Germinal center (tissue), 1 donor: ENCODE measurements around the gene AKAP13.

Experiments used
- DNase-seq: peaks from one replicate; pipeline ENCODE4 v3.0.0; 2012; ENCODE audit warnings: mixed read lengths, low spot score

Gene AKAP13

DNA sequence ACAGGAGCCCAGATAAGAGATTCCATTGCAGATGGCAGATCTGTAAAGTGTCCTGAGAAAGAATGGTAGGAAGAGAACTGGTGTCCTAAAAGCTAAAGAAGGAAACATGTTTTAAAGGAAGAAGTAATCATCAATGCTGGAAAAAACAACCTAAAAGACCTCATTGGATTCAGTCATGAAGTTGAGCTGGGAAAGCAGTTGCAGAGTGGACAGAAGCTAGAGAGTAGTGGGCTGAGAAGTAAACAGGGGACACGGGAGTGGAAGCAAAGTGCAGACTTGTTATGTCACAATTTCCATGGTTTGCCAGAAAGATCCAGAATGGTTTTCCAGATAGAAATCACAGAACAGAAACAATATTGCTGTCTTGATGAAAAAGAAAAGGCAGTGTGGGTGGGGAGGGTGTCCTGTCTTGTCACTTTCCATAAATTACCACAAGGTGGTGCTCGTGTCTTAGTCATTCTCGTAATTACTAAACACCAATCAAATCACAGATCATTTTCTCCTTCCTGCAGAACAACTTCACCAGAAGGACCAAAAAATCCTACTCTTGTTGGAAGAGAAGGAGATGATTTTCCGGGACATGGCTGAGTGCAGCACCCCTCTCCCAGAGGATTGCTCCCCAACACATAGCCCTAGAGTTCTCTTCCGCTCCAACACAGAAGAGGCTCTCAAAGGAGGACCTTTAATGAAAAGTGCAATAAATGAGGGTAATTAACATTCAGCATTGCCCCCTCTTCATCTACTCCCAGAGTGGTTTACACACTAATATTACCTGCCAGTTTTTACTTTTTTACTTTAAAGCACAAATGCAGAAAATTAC, 349.8 kb downstream of the AKAP13 start:
- DNase-seq, result peak; percentile 68

DNA sequence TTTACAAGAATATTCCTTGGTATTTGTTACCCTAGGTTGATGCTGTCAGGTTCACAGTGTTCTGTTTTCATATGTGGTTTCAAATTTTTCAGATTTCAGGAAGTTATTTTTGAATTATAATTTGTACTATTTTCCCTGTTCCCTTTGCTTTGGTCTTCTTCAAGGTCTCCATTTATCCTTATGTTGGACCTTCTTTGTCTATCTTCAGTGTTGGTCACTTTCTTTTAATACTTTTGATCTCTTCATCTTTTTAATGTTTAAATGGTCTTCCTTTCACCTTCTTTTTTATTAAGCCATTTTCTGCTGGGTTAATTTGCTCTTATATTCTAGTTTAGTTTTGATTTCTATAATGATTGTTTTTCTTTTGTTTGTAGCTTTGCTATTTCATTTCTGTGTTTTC, 353.0 kb downstream of the AKAP13 start:
- no peak for DNase-seq

DNA sequence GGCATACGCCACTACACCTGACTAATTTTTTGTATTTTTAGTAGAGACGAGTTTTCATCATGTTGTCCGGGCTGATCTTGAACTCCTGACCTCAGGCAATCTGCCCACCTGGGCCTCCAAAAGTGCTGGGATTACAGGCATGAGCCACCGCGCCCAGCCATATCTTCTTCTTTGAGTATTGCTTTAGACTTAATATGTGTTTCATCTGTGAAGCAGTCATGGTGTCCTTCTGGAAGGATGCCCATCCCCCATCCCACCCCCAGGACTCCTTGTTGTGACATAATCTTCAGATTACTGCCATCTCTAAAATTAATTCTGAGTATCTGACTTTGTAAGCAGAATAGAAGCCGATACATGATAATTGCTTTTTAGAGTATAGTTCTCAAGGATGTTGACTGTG, 356.7 kb downstream of the AKAP13 start:
- no peak for DNase-seq

DNA sequence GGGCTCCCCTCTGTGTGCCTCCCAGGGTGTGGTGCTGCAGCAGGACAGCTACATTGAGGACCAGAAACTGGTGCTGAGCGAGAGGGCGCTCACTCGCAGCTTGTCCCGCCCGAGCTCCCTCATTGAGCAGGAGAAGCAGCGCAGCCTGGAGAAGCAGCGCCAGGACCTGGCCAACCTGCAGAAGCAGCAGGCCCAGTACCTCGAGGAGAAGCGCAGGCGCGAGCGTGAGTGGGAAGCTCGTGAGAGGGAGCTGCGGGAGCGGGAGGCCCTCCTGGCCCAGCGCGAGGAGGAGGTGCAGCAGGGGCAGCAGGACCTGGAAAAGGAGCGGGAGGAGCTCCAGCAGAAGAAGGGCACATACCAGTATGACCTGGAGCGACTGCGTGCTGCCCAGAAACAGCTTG, 360.6 kb downstream of the AKAP13 start:
- DNase-seq, result no peak

DNA sequence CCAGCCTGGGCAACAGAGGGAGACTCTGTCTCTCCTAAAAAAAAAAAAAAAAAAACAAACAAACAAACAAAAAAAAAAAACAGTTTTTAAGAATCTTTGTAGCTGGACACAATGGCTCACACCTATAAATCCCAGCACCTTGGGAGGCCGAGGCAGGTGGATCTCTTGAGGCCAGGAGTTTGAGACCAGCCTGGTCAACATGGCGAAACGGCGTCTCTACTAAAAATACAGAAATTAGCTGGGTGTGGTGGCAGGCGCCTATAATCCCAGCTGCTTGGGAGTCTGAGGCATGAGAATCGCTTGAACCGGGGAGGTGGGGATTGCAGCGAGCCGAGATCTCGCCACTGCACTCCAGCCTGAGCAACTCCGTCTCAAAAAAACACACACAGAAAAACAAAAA, 361.3 kb downstream of the AKAP13 start:
- DNase-seq, result no peak

DNA sequence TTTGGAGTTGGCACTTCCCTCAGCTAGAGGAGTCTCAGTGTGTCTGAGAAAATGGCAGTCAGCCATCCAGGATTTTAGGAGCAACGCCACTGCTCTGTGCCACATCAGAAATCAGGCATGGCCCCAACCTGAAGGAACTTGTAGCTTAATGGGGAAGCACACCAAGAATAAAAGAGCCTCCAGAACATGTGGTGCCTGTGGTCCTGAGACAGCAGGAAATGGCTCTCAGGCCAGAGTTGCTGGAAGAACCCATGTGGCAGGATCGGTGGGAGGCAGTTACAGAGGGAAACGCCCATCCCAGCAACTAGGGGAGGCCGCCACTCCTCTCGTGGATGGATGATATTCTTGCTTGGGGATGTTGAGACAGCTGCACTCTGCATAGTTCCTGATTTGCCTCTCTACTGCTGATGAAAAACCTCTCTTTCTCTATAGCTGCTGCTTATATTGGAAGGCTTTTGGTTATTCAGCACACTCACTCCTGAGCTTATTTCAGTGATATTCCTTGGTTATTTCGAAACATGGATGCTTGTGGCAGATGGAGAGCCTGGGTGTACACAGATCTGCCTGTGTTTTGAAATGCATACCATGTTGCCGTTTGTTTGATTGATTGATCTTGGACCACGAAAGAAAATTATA, 361.9 kb downstream of the AKAP13 start:
- DNase-seq, result no peak

DNA sequence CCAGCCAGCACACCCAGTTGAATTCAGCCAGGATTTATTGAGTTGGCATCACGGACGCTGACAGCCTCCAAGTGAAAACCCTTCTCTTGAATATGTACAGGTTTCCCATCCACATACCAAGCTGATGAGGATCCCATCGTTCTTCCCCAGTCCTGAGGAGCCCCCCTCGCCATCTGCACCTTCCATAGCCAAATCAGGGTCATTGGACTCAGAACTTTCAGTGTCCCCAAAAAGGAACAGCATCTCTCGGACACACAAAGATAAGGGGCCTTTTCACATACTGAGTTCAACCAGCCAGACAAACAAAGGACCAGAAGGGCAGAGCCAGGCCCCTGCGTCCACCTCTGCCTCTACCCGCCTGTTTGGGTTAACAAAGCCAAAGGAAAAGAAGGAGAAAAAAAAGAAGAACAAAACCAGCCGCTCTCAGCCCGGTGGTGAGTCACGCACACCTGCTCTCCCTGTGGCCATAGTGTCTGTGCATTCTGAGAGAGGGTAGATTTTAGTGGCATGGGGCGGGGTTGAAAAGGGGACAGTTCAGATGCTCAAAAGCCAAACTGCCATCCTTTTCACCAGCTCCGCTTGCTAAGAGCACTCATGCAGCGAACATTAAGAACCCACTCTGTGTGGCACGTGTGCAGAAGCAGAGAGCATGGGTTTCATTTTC, 363.1 kb downstream of the AKAP13 start:
- DNase-seq, result no peak

DNA sequence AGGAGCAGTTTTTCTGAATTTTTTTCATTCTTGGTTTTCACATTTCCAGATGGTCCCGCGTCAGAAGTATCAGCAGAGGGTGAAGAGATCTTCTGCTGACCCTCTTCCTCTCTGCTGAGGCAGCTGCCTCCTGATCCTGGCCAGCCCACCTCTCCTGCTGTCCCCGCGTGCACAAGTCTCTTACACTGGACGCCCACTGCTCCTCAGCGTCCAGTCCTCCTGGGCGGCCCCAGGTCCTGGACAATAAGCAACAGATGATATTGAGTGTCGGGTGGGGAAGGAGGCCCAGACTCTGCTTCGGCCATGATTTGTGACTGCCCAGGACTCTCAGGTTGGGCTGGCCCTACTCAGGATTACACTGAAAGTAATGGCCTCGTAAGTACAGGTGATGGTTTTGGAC, 364.2 kb downstream of the AKAP13 start:
- no peak for DNase-seq

DNA sequence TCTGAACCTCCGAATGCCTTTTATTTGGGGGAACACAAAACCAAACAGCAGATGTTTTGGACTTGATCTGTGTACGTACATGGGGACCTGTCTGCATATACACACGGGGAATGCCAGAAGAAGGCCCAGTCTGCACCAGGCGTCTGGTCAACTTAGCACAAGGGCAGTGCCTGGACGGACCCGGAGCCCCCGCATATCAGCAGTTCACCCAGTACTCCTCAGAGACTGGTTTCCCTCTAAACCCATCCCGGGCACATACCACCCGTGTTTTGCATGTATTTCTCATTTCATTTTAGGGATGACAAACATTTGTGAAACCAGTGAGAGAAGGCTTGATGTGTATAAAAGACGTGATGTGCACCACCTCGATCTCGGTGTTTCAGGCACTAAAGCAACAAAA, 364.6 kb downstream of the AKAP13 start:
- no peak for DNase-seq

DNA sequence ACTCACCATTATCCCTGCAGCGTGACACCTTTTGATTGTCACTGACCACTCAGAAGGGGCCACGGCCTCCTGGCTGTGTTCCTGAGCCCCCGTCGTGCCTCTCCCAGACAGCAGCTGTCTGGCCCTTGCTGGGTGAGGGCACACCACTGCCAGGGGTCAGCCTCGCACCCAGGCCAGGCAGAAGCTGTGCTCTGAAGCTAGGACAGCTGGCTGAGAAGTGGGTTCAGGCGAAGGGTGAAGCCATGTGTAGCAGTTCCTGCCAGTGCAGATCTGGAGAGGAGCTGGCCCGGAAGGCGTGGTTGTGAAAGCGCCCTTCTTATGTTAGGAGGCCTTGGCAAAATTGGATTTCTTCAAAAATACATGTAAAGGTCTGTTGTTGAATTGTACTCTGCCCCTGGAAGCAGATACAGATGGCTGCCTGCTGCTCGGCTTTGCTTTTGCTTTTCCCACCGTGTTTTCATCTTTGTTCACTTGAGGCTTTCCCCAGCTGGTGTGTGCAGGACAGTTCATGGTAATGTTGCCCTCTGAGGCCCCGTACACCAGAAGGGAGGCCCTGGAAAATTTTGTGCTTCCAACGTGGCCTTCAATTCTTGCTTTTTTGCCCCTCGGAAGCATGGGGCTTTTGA, 365.2 kb downstream of the AKAP13 start:
- no peak for DNase-seq

DNA sequence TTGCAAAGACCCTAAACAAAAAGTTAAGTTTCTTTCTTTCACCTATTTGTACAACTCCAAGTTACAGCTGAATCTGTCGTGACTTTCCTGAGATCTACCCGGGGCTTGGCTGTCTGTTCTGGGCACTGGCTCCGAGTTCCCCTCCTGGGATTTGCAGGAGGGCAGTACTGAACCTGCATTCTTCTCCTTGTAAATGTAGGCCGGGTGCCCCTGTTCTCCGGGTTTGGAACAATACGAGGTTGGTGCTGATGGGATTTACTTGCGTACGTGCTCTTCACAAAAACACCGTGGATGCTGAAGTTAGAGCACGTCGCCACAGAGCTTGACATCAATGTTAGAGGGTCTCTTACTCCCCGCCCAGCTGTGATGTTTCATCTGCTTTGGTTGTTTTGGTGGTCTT, 366.2 kb downstream of the AKAP13 start:
- no peak for DNase-seq

DNA sequence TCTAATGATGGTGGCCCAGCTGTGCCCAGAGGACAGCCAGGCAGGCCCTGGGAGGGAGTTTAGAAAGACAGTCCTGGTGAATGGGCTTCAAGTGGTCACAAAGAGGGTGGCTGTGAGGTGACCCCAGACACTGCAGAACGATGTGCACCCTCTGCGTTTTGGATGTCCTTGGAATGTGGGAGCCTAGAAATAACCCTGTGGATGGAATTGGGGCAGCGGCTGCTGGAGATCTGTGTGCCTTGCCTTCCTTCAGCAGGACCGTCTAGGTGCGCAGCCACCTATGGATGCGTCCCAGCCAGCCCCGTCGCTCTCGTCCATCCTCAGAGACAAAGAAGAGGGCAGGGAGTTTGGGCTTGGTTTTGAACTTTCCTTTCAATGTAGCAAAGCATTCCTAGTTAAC, 367.8 kb downstream of the AKAP13 start:
- DNase-seq, result no peak

DNA sequence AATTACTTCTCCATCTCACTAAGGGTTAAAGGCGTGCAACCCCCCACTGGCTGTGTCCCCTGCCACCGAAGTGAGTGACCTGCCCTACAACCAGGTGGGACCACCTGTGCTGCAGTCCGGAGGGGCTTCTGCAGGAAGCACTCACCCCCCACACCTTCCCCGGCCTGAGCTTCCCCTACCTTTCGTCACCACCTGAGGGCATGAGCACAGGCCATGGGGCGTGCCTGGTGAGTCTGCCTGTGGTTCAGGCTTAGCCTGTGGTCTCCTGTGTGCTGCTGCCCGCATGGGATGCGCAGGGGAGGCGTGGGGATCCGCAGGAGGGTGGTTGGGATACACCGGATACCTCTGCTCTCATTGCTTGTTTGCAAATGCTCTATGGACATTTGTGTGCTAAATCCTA, 368.3 kb downstream of the AKAP13 start:
- DNase-seq, result no peak

DNA sequence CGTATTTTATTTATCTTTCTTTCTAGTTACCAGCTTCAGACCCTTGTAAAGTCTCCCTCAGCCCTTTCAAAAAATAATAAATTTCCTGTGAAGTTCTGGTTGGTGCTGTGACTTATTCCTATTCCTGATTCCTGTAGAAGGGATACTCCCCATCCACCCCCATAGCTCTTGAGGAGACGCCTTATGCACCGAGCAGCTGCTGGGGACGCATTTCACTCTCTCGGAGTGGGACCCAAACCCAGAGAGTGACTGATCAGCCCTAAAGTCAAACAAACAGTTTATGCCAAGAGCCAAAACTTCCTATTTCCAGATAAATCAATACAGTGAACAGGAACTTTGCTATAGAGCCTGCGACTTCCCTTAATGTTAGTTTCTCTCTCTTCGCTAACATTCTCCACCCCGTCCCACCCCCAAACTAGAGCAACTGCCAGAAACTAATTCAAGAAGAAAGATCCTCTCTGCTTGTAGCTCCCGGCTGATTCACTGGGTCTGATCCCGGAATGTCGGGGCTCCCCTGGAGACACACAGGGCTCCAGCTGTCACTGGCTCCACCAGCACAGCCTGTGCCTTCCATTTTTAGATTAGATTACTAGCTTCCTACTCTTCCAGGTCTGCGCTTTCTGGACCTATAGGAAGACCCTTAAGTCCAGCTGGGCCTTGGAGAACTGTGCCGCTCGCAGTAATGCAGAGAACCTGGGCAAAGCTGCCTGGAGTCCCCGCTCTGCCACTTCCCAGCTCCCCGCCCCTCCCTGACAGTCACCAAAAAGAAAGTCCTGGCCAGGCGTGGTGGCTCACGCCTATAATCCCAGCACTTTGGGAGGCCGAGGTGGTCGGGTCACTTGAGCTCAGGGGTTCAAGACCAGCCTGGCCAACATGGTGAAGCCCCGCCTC, 369.1 kb downstream of the AKAP13 start:
- DNase-seq, result no peak

DNA sequence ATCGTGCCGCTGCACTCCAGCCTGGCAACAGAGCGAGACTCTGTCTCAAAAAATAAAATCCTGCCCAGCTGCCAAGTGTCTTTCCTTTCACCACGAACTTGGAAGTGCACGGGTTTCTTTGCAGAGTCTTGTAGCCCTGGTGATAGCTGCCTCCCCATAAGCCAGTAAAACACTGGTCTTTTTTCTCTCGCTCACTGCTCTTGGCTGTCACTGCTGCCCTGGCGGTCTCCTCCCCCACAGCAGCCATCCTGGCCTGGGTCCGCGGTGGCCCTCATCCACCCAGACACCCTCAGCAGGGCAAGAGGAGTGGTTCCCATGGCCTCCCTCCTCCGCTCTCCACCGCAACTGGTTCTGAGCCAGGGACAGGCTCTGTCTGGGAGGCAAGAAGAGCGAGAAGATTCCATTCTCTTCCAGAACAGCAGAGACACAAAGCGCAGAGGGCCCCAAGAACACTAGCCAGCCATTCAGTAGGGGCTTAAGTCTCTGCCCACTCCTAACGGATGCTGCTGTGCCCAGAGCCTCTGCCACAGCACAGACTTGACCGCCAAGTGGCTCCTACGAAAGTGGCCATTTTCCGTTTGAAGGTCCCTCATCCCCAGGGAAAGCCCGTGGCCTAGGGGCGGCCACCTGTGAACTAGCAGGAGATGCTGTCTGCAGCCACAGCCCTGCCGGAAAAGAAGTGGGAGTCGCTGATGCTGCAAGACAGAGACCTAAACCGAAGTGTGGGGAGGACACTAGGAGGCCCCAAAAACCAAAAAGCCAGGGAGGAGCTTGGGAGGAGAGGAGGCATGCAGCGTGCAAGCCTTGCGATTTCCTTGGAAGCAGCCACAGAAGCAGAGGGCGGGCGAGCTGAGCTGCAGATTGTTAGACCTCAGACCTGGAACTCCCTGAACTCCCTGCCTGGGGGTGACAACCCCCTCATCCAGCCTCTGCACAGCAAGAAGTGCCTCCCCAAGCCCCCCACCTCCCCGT, 370.2 kb downstream of the AKAP13 start:
- no peak for DNase-seq

DNA sequence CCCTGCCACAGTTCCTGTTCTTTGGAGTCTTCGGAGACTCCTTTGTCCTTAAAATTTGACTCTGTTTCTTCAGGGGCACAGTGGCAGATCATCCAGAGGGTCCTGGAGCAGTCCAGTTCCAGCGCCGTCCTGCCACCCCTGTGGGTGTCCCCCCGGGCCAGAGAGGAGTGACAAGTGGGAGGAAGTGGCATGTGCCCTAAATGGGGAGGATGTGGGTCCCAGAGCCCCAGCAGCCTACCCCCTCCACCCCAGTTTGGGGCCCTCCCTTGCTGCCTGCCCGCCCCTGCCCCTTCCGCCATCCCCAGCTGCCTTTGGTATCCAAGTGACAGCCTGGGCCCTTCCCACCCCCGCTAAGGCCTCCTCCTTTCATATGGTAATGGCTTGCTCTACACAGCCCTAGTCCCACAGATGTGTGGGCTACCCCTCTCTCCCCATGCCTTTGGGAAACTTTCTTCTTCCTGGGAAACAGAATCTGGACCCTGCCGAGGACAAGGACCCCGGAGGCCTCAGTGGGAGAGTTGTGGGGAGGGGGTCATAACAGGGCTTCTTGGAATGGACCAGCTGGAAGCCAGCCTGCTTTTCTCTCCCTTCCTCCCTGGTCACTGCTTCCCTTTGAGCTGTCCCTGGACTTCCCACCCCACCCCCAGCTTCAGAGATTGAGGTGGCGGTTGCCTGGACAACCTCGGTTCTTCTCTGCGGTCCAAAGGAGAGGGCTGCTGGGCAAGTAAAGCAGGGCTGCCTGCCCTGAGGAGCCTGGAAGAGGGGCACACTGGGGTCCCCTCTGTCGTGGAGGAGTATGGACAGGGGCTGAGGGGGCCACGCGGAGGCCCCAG, 371.1 kb downstream of the AKAP13 start:
- no peak for DNase-seq

DNA sequence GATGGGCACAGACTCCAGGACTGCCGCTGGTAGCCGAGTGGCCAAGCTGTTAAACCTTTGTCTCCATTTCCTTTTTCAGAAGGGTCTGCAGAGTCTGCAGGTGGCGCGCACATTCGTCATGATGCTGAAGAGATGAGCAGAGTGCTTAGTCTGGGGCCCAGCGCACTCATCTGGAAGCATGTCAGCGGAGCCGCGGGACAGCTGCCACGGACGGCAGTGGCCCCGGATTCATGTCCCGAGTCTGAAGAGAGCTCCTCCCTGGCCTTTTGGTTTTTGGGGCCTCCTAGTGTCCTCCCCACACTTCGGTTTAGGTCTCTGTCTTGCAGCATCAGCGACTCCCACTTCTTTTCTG, 371.7 kb downstream of the AKAP13 start:
- DNase-seq, result no peak

DNA sequence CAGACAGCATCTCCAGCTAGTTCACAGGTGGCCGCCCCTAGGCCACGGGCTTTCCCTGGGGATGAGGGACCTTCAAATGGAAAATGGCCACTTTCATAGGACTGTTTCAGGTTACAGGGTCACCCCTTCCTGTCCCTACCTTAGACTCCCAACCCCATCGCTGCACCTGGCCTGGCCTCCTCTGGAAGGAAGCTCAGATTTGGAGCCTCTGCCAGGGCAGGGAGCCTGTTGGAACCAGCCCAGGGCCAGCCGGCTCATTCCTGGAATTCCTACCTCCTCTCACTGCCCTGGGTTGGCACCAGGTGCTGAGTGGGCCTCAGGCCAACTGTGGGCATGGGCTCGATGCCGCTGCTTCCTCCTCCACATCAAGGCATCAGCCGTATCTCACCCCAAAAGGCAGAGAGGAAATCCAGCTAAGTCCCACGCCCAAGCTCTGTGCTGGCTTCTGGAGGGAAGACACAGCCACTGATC, 372.1 kb downstream of the AKAP13 start:
- DNase-seq, result no peak

DNA sequence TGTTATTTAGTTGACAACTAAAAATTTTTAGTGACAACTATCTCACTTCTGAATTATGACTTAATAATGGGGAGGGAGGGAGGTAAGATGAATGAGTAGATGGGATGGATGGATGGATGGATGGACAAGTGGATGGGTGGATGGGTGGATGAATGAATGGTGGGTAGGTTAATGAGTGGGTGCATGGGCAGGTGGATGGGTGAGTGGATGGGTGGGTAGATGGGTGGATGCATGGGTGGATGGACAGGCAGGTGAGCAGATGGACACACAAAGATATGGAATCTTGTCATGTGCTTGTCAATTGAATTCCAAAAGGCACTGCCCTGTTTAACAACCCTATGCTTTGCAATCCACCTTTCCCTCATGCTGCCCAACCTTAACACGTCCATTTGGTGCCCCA, 372.9 kb downstream of the AKAP13 start:
- DNase-seq, result no peak
